T47D (cell line): ENCODE results near the gene KCNJ4.
A peak's percentile ranks its signal among the peaks of the same experiment; 100 is the strongest.
"Not testable (repeated sequence)": the region's sequence is repeated elsewhere in the genome, so short reads cannot be mapped to it uniquely, and the experiment has no call there.

ENCODE experiments used
- DNase-seq, 2 experiments: peaks; one replicate each; pipeline versions ENCODE4 v3.0.0 to v3.0.0-alpha.2; 2011 to 2012; ENCODE audit warnings: low read depth in 1 of 2, low spot score in 1 of 2
- JUND ChIP-seq: IDR thresholded peaks from 2 replicates; pipeline ENCODE4 v1.6.1; 2012; ENCODE audit warnings: low read depth
- in situ Hi-C: cut with HindIII; loops from 2 replicates; pipeline ENCODE4 v1.10.0; 2016; ENCODE audit warnings: low sequenced_read_pairs, low pct_unique_long_range_greater_than_20kb

KCNJ4 gene

GRCh38 chr22:38417252-38418060 is 37.5 kb downstream of the KCNJ4 start:
- DNase-seq: no peak
- in situ Hi-C loops: no loop called here
- TF ChIP-seq JUND: no peak

GRCh38 chr22:38416621-38417251 is 38.3 kb downstream of the KCNJ4 start:
- no peak for TF ChIP-seq JUND
- in situ Hi-C loops: no loop called here
- DNase-seq: no peak

GRCh38 chr22:38415561-38416321 is 39.3 kb downstream of the KCNJ4 start:
- no peak for TF ChIP-seq JUND
- in situ Hi-C loops: no loop called here
- DNase-seq: no peak

GRCh38 chr22:38415046-38415445 is 40.0 kb downstream of the KCNJ4 start:
- in situ Hi-C loops: no loop called here
- TF ChIP-seq JUND: no peak
- DNase-seq: no peak

- in situ Hi-C loops: no loop called here
- no peak for DNase-seq
- TF ChIP-seq JUND: no peak
These were observed 41.0 kb downstream of the KCNJ4 start for GRCh38 chr22:38414009-38414395.

GRCh38 chr22:38413085-38414008 is 41.7 kb downstream of the KCNJ4 start:
- in situ Hi-C loops: no loop called here
- no peak for DNase-seq
- no peak for TF ChIP-seq JUND

GRCh38 chr22:38412435-38413084 is 42.4 kb downstream of the KCNJ4 start:
- in situ Hi-C loops: no loop called here
- peak; percentile 49 to 60 for DNase-seq

GRCh38 chr22:38411016-38411415 is 44.0 kb downstream of the KCNJ4 start:
- TF ChIP-seq JUND: no peak

More at GRCh38 chr22:38412435-38413084, 42.4 kb downstream of the KCNJ4 start:
- no peak for TF ChIP-seq JUND

GRCh38 chr22:38409916-38410315 is 45.1 kb downstream of the KCNJ4 start:
- in situ Hi-C loops: not testable (repeated sequence)

More at GRCh38 chr22:38411016-38411415, 44.0 kb downstream of the KCNJ4 start:
- in situ Hi-C loops: no loop called here
- no peak for DNase-seq

GRCh38 chr22:38406617-38407016 is 48.4 kb downstream of the KCNJ4 start:
- DNase-seq: no peak
- no peak for TF ChIP-seq JUND
- in situ Hi-C loops: no loop called here

More at GRCh38 chr22:38409916-38410315, 45.1 kb downstream of the KCNJ4 start:
- not testable (repeated sequence) for DNase-seq

GRCh38 chr22:38404419-38404818 is 50.6 kb downstream of the KCNJ4 start:
- in situ Hi-C loops: no loop called here
- no peak for DNase-seq
- no peak for TF ChIP-seq JUND

- no peak for DNase-seq
- in situ Hi-C loops: no loop called here
These were observed 51.2 kb downstream of the KCNJ4 start for GRCh38 chr22:38403812-38404211.

More at GRCh38 chr22:38403812-38404211, 51.2 kb downstream of the KCNJ4 start:
- TF ChIP-seq JUND: no peak
